MV-4-11 (cell line): ENCODE measurements around the gene GPC3.

Experiments used
- DNase-seq: peaks from one replicate; lab custom pipeline; 2025; lab: John Stamatoyannopoulos, UW

The GPC3 gene

GRCh38 chrX:133681897-133682296, 303.5 kb downstream of the GPC3 start:
- DNase-seq: no peak

- no peak for DNase-seq
Measured at GRCh38 chrX:133681421-133681820, 304.0 kb downstream of the GPC3 start.

- no peak for DNase-seq
Measured at GRCh38 chrX:133677123-133678063, 308.0 kb downstream of the GPC3 start.

GRCh38 chrX:133676344-133677122, 308.9 kb downstream of the GPC3 start:
- no peak for DNase-seq

GRCh38 chrX:133674726-133675470, 310.5 kb downstream of the GPC3 start:
- DNase-seq: no peak

- DNase-seq: no peak
Measured at GRCh38 chrX:133670383-133670782, 315.0 kb downstream of the GPC3 start.

- DNase-seq: no peak
Measured at GRCh38 chrX:133669214-133669613, 316.2 kb downstream of the GPC3 start.

- no peak for DNase-seq
Measured at GRCh38 chrX:133668225-133668931, 317.0 kb downstream of the GPC3 start.

GRCh38 chrX:133666256-133666655, 319.1 kb downstream of the GPC3 start:
- DNase-seq: no peak

GRCh38 chrX:133661962-133662839, 323.2 kb downstream of the GPC3 start:
- no peak for DNase-seq

GRCh38 chrX:133660281-133660680, 325.1 kb downstream of the GPC3 start:
- no peak for DNase-seq

- DNase-seq: no peak
Measured at GRCh38 chrX:133658293-133658911, 327.0 kb downstream of the GPC3 start.

- DNase-seq: no peak
Measured at GRCh38 chrX:133655275-133656265, 329.8 kb downstream of the GPC3 start.

- peak; percentile 12 for DNase-seq
Measured at GRCh38 chrX:133654811-133655210, 330.6 kb downstream of the GPC3 start.

- no peak for DNase-seq
Measured at GRCh38 chrX:133653358-133653757, 332.0 kb downstream of the GPC3 start.

GRCh38 chrX:133652185-133652584, 333.2 kb downstream of the GPC3 start:
- DNase-seq: no peak

- DNase-seq: no peak
Measured at GRCh38 chrX:133650239-133650638, 335.2 kb downstream of the GPC3 start.

GRCh38 chrX:133649651-133650050, 335.7 kb downstream of the GPC3 start:
- DNase-seq: no peak

GRCh38 chrX:133648594-133648993, 336.8 kb downstream of the GPC3 start:
- DNase-seq: no peak
